ENCODE measurements around the gene CHRNA4. TPM values are rescaled to one million over a fixed set of nuclear protein-coding genes. Genes with fewer than 3 reads are reported as not detected.

CHRNA4 gene
- total RNA-seq, 3 donors from 2014 or later (not counting 1 experiment from before 2014, with no cell fraction given), result not detected

DNA sequence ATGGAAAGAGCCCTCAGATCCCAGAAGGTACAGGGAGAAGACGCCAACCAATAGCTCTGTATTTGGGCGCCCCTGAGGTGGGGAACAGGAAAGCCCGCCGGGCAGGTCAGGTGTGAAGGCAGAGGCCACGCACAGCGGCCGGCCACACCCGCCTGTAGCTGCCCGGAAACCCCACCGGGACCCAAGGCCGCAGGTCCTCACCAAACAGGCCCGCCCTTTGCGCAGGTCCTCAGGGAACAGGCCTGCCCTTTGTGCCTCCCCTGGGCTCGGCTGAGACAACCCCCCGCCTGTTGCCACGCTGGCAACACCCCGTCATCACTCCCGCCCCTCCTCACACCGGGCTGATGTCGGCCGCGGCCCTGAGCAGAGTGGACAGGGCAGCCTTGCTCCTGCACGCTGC lies 44.9 kb upstream of the CHRNA4 start:
- Histone ChIP-seq H3K27ac (ENCODE audit: low read length) (no peak overlapping the region), H3K4me1 (ENCODE audit: control insufficient read depth, insufficient read depth, low read length) (no peaks in the 10 kb centered on the region), H3K36me3 (ENCODE audit: control insufficient read depth, insufficient read depth, low read length) (no peaks in the 10 kb centered on the region), H3K9me3 (ENCODE audit: control insufficient read depth, insufficient read depth, low read length) (no peaks in the 10 kb centered on the region), H3K4me3 (ENCODE audit: low read length) (no peak overlapping the region), H3K27me3 (ENCODE audit: control insufficient read depth, insufficient read depth, low read length) (no peaks in the 10 kb centered on the region)
- Mint-ChIP-seq H3K4me1 (no peaks in the 10 kb centered on the region), H3K36me3 (no peaks in the 10 kb centered on the region), H3K27me3 (ENCODE audit: low read depth in 2 of 2) (no peaks in the 10 kb centered on the region), H3K4me3 (no peak overlapping the region), H3K27ac (no peak overlapping the region), H3K9me3 (no peaks in the 10 kb centered on the region)
- ATAC-seq (no peak), DNase-seq (no peak)
- intact Hi-C loops (cut with micrococcal nuclease), result no loop called here
- 92% methylated on average over 23 of the region's 23 CpGs for WGBS (ENCODE audit: insufficient coverage)
- TF ChIP-seq, protein P1, sequence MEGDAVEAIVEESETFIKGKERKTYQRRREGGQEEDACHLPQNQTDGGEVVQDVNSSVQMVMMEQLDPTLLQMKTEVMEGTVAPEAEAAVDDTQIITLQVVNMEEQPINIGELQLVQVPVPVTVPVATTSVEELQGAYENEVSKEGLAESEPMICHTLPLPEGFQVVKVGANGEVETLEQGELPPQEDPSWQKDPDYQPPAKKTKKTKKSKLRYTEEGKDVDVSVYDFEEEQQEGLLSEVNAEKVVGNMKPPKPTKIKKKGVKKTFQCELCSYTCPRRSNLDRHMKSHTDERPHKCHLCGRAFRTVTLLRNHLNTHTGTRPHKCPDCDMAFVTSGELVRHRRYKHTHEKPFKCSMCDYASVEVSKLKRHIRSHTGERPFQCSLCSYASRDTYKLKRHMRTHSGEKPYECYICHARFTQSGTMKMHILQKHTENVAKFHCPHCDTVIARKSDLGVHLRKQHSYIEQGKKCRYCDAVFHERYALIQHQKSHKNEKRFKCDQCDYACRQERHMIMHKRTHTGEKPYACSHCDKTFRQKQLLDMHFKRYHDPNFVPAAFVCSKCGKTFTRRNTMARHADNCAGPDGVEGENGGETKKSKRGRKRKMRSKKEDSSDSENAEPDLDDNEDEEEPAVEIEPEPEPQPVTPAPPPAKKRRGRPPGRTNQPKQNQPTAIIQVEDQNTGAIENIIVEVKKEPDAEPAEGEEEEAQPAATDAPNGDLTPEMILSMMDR (IDR thresholded peaks at IDR 0.05), result no peak

DNA sequence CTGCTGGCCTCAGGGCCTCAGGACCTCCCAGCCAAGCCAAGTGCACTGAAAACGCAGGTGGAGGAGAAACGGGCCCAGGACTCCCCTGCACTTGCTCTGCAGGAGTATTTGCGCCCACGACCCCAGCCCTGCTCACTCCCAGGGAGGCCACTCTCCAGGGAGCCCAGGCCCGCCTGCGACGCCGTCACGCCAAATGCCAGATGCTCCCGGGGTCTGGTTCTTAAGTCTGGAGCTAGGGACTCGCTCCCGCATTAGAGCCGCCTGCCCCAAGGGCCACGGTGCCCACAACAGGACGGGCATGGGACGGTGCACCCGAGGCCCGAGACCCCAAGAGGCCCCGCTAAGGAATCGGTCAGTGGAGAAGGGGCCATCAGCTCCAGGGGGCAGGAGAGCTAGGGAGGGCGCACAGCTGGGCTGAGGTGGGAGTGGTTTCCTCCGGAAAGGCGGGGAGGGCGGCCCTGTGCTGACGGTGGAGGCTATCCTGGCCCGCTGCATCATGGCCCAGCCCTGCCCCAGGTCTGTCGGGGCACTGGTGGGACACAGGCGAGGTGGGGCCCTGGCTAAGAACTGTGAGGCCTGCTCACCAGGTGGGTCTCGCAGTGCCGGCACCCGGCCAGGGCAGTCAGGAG lies 44.1 kb upstream of the CHRNA4 start:
- no peaks in the 10 kb centered on the region for H3K36me3 Mint-ChIP-seq

DNA sequence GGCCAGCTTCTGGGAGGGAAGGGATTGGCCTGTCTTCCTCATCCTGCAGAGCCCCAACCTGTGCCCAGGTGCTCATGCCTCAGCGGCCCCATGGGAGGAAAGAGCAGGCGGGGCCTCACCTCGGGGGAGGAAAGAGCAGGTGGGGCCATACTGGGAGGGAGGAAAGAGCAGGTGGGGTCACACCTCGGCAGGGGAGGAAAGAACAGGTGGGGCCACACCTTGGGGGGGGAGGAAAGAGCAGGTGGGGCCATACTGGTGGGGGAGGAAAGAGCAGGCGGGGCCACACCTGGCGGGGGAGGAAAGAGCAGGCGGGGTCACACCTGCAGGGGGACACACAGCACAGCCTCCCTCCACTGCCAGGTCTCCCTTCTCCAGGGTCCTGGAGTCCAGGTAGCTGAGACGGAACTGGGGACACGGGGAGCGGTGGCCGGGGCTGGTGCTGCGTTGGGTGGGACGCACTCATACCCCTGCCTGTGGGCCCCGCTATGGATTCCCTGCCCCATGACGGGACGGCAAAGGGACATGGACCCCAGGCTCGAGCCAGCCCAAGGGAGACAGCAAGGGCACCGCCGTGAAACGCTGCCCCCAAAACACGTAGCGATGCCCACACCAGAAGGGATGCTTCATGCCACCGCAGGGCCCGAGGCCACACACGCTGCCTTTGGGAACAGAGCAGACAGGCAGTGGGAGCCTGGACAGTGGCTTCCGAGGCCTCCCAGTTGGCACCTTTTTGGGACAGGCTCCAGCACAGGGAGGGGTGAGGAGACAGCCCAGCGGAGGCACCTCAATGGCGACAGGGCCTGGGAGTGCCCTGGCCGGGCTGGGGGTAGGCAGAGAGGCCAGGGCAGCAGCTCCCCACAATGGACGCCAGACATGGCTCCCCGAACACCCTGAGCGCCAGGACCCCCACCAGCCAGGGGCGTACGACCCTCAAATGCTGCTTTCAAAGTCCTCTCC lies 43.3 kb upstream of the CHRNA4 start:
- Mint-ChIP-seq H3K4me1 (no peaks in the 10 kb centered on the region), H3K27ac (no peak overlapping the region), H3K4me3 (no peak overlapping the region), H3K36me3 (no peaks in the 10 kb centered on the region), H3K9me3 (no peaks in the 10 kb centered on the region), H3K27me3 (ENCODE audit: low read depth in 2 of 2) (no peaks in the 10 kb centered on the region)
- H3K27ac ChIP-seq (ENCODE audit: low read length), result no peak overlapping the region
- ATAC-seq, result no peak
- H3K4me1 ChIP-seq (ENCODE audit: control insufficient read depth, insufficient read depth, low read length), result no peaks in the 10 kb centered on the region
- 86% methylated on average over 33 of the region's 34 CpGs for WGBS (ENCODE audit: insufficient coverage)
- DNase-seq, result no peak
- no peaks in the 10 kb centered on the region for H3K9me3 ChIP-seq (ENCODE audit: control insufficient read depth, insufficient read depth, low read length)
- H3K4me3 ChIP-seq (ENCODE audit: low read length), result no peak overlapping the region
- H3K27me3 ChIP-seq (ENCODE audit: control insufficient read depth, insufficient read depth, low read length), result no peaks in the 10 kb centered on the region
- H3K36me3 ChIP-seq (ENCODE audit: control insufficient read depth, insufficient read depth, low read length), result no peaks in the 10 kb centered on the region
- intact Hi-C loops (cut with micrococcal nuclease), result no loop called here
- TF ChIP-seq, protein P1 (IDR thresholded peaks at IDR 0.05), result no peak

More for the DNA sequence above, 44.1 kb upstream of the CHRNA4 start:
- TF ChIP-seq, protein P1 (IDR thresholded peaks at IDR 0.05), result no peak
- Histone ChIP-seq H3K4me3 (ENCODE audit: low read length) (no peak overlapping the region), H3K4me1 (ENCODE audit: control insufficient read depth, insufficient read depth, low read length) (no peaks in the 10 kb centered on the region), H3K27me3 (ENCODE audit: control insufficient read depth, insufficient read depth, low read length) (no peaks in the 10 kb centered on the region), H3K9me3 (ENCODE audit: control insufficient read depth, insufficient read depth, low read length) (no peaks in the 10 kb centered on the region), H3K36me3 (ENCODE audit: control insufficient read depth, insufficient read depth, low read length) (no peaks in the 10 kb centered on the region), H3K27ac (ENCODE audit: low read length) (no peak overlapping the region)
- Mint-ChIP-seq H3K4me3 (no peak overlapping the region), H3K9me3 (no peaks in the 10 kb centered on the region), H3K27ac (no peak overlapping the region), H3K4me1 (no peaks in the 10 kb centered on the region), H3K27me3 (ENCODE audit: low read depth in 2 of 2) (no peaks in the 10 kb centered on the region)
- no peak for ATAC-seq
- WGBS (ENCODE audit: insufficient coverage), result 74% methylated on average over 31 of the region's 31 CpGs
- no peak for DNase-seq
- intact Hi-C loops (cut with micrococcal nuclease), result no loop called here

Measured in natural killer cell (primary cell).